Measurements from ENCODE around the gene MRFAP1L1.
"Not testable (repeated sequence)": the region's sequence is repeated elsewhere in the genome, so short reads cannot be mapped to it uniquely, and the experiment has no call there.

Gene MRFAP1L1

GRCh38 chr4:6728320-6729029, 18.8 kb upstream of the MRFAP1L1 start:
- H3K4me1 Mint-ChIP-seq, result no peaks in the 10 kb centered on the region
- peaks cover 4% of the 10 kb centered on the region for H3K27me3 Mint-ChIP-seq
- H3K36me3 Mint-ChIP-seq, result no peaks in the 10 kb centered on the region
- no peak for ATAC-seq (ENCODE audit: low read depth)
- H3K27ac Mint-ChIP-seq, result no peak overlapping the region
- H3K9me3 Mint-ChIP-seq, result no peaks in the 10 kb centered on the region
- no peak for DNase-seq (ENCODE audit: low spot score in 2 of 2)
- no peak overlapping the region for H3K4me3 Mint-ChIP-seq

GRCh38 chr4:6727943-6728250, 18.2 kb upstream of the MRFAP1L1 start:
- ATAC-seq (ENCODE audit: low read depth) (no peak), DNase-seq (ENCODE audit: low spot score in 2 of 2) (no peak)
- Mint-ChIP-seq H3K9me3 (no peaks in the 10 kb centered on the region), H3K4me1 (no peaks in the 10 kb centered on the region), H3K36me3 (no peaks in the 10 kb centered on the region), H3K4me3 (no peak overlapping the region), H3K27me3 (peaks cover 2% of the 10 kb centered on the region), H3K27ac (no peak overlapping the region)

- H3K4me1 Mint-ChIP-seq, result no peaks in the 10 kb centered on the region
- peaks cover 2% of the 10 kb centered on the region for H3K27me3 Mint-ChIP-seq
- H3K27ac Mint-ChIP-seq, result no peak overlapping the region
- no peak overlapping the region for H3K4me3 Mint-ChIP-seq
- H3K9me3 Mint-ChIP-seq, result no peaks in the 10 kb centered on the region
- no peaks in the 10 kb centered on the region for H3K36me3 Mint-ChIP-seq
- DNase-seq (ENCODE audit: low spot score in 2 of 2) (no peak), ATAC-seq (ENCODE audit: low read depth) (no peak)
These were observed 17.6 kb upstream of the MRFAP1L1 start for GRCh38 chr4:6727081-6727942.

GRCh38 chr4:6725427-6725961, 15.8 kb upstream of the MRFAP1L1 start:
- H3K27me3 Mint-ChIP-seq; H3K4me3 Mint-ChIP-seq; H3K27ac Mint-ChIP-seq; ATAC-seq (ENCODE audit: low read depth); DNase-seq (ENCODE audit: low spot score in 2 of 2); H3K36me3 Mint-ChIP-seq; H3K9me3 Mint-ChIP-seq; H3K4me1 Mint-ChIP-seq: not testable (repeated sequence)

- no peak for DNase-seq (ENCODE audit: low spot score in 2 of 2)
- H3K27me3 Mint-ChIP-seq, result no peaks in the 10 kb centered on the region
- peaks cover 3% of the 10 kb centered on the region for H3K4me1 Mint-ChIP-seq
- no peak for ATAC-seq (ENCODE audit: low read depth)
- H3K27ac Mint-ChIP-seq, result no peak overlapping the region
- no peaks in the 10 kb centered on the region for H3K36me3 Mint-ChIP-seq
- H3K9me3 Mint-ChIP-seq, result no peaks in the 10 kb centered on the region
- no peak overlapping the region for H3K4me3 Mint-ChIP-seq
These were observed 14.9 kb upstream of the MRFAP1L1 start for GRCh38 chr4:6724421-6725111.

GRCh38 chr4:6723851-6724250, 14.2 kb upstream of the MRFAP1L1 start:
- ATAC-seq (ENCODE audit: low read depth) (no peak), DNase-seq (ENCODE audit: low spot score in 2 of 2) (no peak)
- Mint-ChIP-seq H3K27ac (no peak overlapping the region), H3K4me1 (peaks cover 6% of the 10 kb centered on the region), H3K4me3 (no peak overlapping the region), H3K9me3 (no peaks in the 10 kb centered on the region), H3K27me3 (no peaks in the 10 kb centered on the region), H3K36me3 (peaks cover 3% of the 10 kb centered on the region)

- peaks cover 4% of the 10 kb centered on the region for H3K36me3 Mint-ChIP-seq
- no peaks in the 10 kb centered on the region for H3K9me3 Mint-ChIP-seq
- ATAC-seq (ENCODE audit: low read depth), result no peak
- H3K27ac Mint-ChIP-seq, result no peak overlapping the region
- H3K27me3 Mint-ChIP-seq, result no peaks in the 10 kb centered on the region
- peaks cover 9% of the 10 kb centered on the region for H3K4me1 Mint-ChIP-seq
- H3K4me3 Mint-ChIP-seq, result no peak overlapping the region
- DNase-seq (ENCODE audit: low spot score in 2 of 2), result no peak
These were observed 13.2 kb upstream of the MRFAP1L1 start for GRCh38 chr4:6722891-6723290.

- H3K27ac Mint-ChIP-seq, result no peak overlapping the region
- ATAC-seq (ENCODE audit: low read depth), result no peak
- H3K4me1 Mint-ChIP-seq, result peaks cover 9% of the 10 kb centered on the region
- H3K36me3 Mint-ChIP-seq, result peaks cover 4% of the 10 kb centered on the region
- DNase-seq (ENCODE audit: low spot score in 2 of 2), result no peak
- H3K9me3 Mint-ChIP-seq, result no peaks in the 10 kb centered on the region
- no peaks in the 10 kb centered on the region for H3K27me3 Mint-ChIP-seq
- no peak overlapping the region for H3K4me3 Mint-ChIP-seq
These were observed 11.5 kb upstream of the MRFAP1L1 start for GRCh38 chr4:6721121-6721520.

- Mint-ChIP-seq H3K36me3 (peaks cover 4% of the 10 kb centered on the region), H3K27me3 (no peaks in the 10 kb centered on the region), H3K9me3 (no peaks in the 10 kb centered on the region), H3K27ac (no peak overlapping the region), H3K4me1 (peaks cover 13% of the 10 kb centered on the region), H3K4me3 (no peak overlapping the region)
- DNase-seq (ENCODE audit: low spot score in 2 of 2), result peak; percentile 77 to 84
- peak; percentile 36 for ATAC-seq (ENCODE audit: low read depth)
These were observed 10.6 kb upstream of the MRFAP1L1 start for GRCh38 chr4:6720202-6720699.

GRCh38 chr4:6719611-6720179, 10.0 kb upstream of the MRFAP1L1 start:
- Mint-ChIP-seq H3K36me3 (peaks cover 4% of the 10 kb centered on the region), H3K27me3 (no peaks in the 10 kb centered on the region), H3K9me3 (no peaks in the 10 kb centered on the region), H3K27ac (no peak overlapping the region), H3K4me1 (peaks cover 13% of the 10 kb centered on the region), H3K4me3 (no peak overlapping the region)
- no peak for ATAC-seq (ENCODE audit: low read depth)
- DNase-seq (ENCODE audit: low spot score in 2 of 2), result no peak

GRCh38 chr4:6718932-6719610, 9.4 kb upstream of the MRFAP1L1 start:
- Mint-ChIP-seq H3K9me3 (no peaks in the 10 kb centered on the region), H3K4me3 (peak overlapping the region; percentile 0), H3K36me3 (peaks cover 4% of the 10 kb centered on the region), H3K27ac (peak overlapping the region; percentile 43), H3K4me1 (peaks cover 13% of the 10 kb centered on the region), H3K27me3 (no peaks in the 10 kb centered on the region)
- DNase-seq (ENCODE audit: low spot score in 2 of 2) (no peak), ATAC-seq (ENCODE audit: low read depth) (no peak)

- ATAC-seq (ENCODE audit: low read depth) (no peak), DNase-seq (ENCODE audit: low spot score in 2 of 2) (no peak)
- H3K4me1 Mint-ChIP-seq, result peaks cover 13% of the 10 kb centered on the region
- no peaks in the 10 kb centered on the region for H3K27me3 Mint-ChIP-seq
- H3K9me3 Mint-ChIP-seq, result no peaks in the 10 kb centered on the region
- H3K4me3 Mint-ChIP-seq, result peak overlapping the region; percentile 97
- H3K27ac Mint-ChIP-seq, result peak overlapping the region; percentile 94
- H3K36me3 Mint-ChIP-seq, result peaks cover 4% of the 10 kb centered on the region
These were observed 7.4 kb upstream of the MRFAP1L1 start for GRCh38 chr4:6716958-6717655.

Measured in memory B cell (primary cell).